SU-DHL-6 (cell line): ENCODE data around the gene RANBP17.

ENCODE experiments used
- H2AFZ ChIP-seq: fragments of 200-600 bp; sonication (generic); 2 replicates; pipeline ENCODE4 v1.6.1; 2014; ENCODE audit warnings: low read depth, mild to moderate bottlenecking, moderate library complexity, mixed read lengths, antibody characterized with exemption, low read length; ENCODE audit not compliant: severe bottlenecking
- H3F3A ChIP-seq: fragments of 200-600 bp; shearing (Covaris generic); 2 replicates; pipeline ENCODE4 v1.6.0; 2016; ENCODE audit warnings: antibody characterized with exemption, mild to moderate bottlenecking; ENCODE audit not compliant: insufficient read depth
- H3K27ac ChIP-seq: fragments of 200-600 bp; sonication (generic); 2 replicates; pipeline ENCODE4 v1.5.1; 2016; ENCODE audit warnings: low read depth, mild to moderate bottlenecking, low read length, moderate library complexity, mixed read lengths
- H3K27me3 ChIP-seq: fragments of 200-600 bp; sonication (generic), shearing (Covaris generic); 2 replicates; pipeline ENCODE4 v1.6.0; 2014; ENCODE audit warnings: mild to moderate bottlenecking, low read length
- H3K36me3 ChIP-seq: fragments of 200-600 bp; sonication (generic); 2 replicates; pipeline ENCODE4 v1.6.1; 2014; ENCODE audit warnings: mild to moderate bottlenecking, low read length, mixed read lengths
- H3K4me2 ChIP-seq: fragments of 300-600, 200-600 bp; shearing (Covaris generic), sonication (generic); 2 replicates; pipeline ENCODE4 v1.6.0; 2014; ENCODE audit warnings: low read length, low read depth, mild to moderate bottlenecking; ENCODE audit not compliant: poor library complexity, severe bottlenecking
- H3K4me3 ChIP-seq: fragments of 200-600 bp; sonication (generic); 2 replicates; pipeline ENCODE4 v1.5.1; 2014; ENCODE audit warnings: antibody characterized with exemption, low read length, mild to moderate bottlenecking, mixed read lengths; ENCODE audit not compliant: insufficient read depth, poor library complexity, severe bottlenecking
- H3K79me2 ChIP-seq: fragments of 200-600 bp; sonication (generic); 2 replicates; pipeline ENCODE4 v1.6.1; 2014; ENCODE audit warnings: mild to moderate bottlenecking, low read length, moderate library complexity; ENCODE audit not compliant: insufficient read depth
- H3K9ac ChIP-seq: fragments of 200-600 bp; sonication (generic); 2 replicates; pipeline ENCODE4 v1.7.0; 2014; ENCODE audit warnings: mild to moderate bottlenecking, low read length
- H3K9me2 ChIP-seq: fragments of 200-600 bp; sonication (generic); replicated peaks from 2 replicates; pipeline ENCODE4 v1.6.1; 2014; ENCODE audit warnings: low read length; ENCODE audit not compliant: insufficient read depth
- H3K9me3 ChIP-seq: fragments of 200-600 bp; sonication (generic); 2 replicates; pipeline ENCODE4 v1.6.1; 2014; ENCODE audit warnings: low read length, mixed read lengths; ENCODE audit not compliant: insufficient read depth
- H4K20me1 ChIP-seq: fragments of 200-600 bp; sonication (generic); 2 replicates; pipeline ENCODE4 v1.6.1; 2014; ENCODE audit warnings: low read depth, mild to moderate bottlenecking, antibody characterized with exemption, low read length, moderate library complexity, mixed read lengths
- CTCF ChIP-seq: fragments of 200-600 bp; sonication (generic); IDR thresholded peaks from one replicate; pipeline ENCODE4 v1.5.1; 2017; ENCODE audit warnings: antibody characterized with exemption, mild to moderate bottlenecking, low read length, moderate library complexity; ENCODE audit not compliant: insufficient read depth, poor library complexity, severe bottlenecking
- EZH2phosphoT487 ChIP-seq: fragments of 200-600 bp; sonication (generic), shearing (Covaris generic); conservative IDR thresholded peaks from 2 replicates; pipeline ENCODE4 v1.6.1; 2018; ENCODE audit warnings: mild to moderate bottlenecking, antibody characterized with exemption, low read length, moderate library complexity, mixed read lengths

The RANBP17 gene

GRCh38 chr5:171102877-171103610 lies 241.2 kb downstream of the RANBP17 start:
- H4K20me1 ChIP-seq = no peaks in the 10 kb centered on the region
- H3K9me2 ChIP-seq = no peaks in the 10 kb centered on the region
- no peak overlapping the region for H3K4me3 ChIP-seq
- H3K27ac ChIP-seq = no peak overlapping the region
- H3K9me3 ChIP-seq = no peaks in the 10 kb centered on the region
- H3K27me3 ChIP-seq = no peaks in the 10 kb centered on the region
- no peaks in the 10 kb centered on the region for H3F3A ChIP-seq
- no peaks in the 10 kb centered on the region for H3K79me2 ChIP-seq
- no peak overlapping the region for H3K4me2 ChIP-seq
- TF ChIP-seq CTCF (no peak), EZH2phosphoT487 (no peak)
- H2AFZ ChIP-seq = no peak overlapping the region
- no peak overlapping the region for H3K9ac ChIP-seq
- no peaks in the 10 kb centered on the region for H3K36me3 ChIP-seq

GRCh38 chr5:171107669-171108068 lies 245.9 kb downstream of the RANBP17 start:
- Histone ChIP-seq H3F3A (no peaks in the 10 kb centered on the region), H3K36me3 (no peaks in the 10 kb centered on the region), H2AFZ (no peak overlapping the region), H3K4me2 (no peak overlapping the region), H3K9me2 (no peaks in the 10 kb centered on the region), H3K27me3 (no peaks in the 10 kb centered on the region), H3K79me2 (no peaks in the 10 kb centered on the region), H3K4me3 (no peak overlapping the region), H3K9ac (no peak overlapping the region), H4K20me1 (no peaks in the 10 kb centered on the region), H3K27ac (no peak overlapping the region), H3K9me3 (no peaks in the 10 kb centered on the region)
- TF ChIP-seq EZH2phosphoT487 (no peak), CTCF (no peak)

- Histone ChIP-seq H3K9ac (no peak overlapping the region), H2AFZ (no peak overlapping the region), H3K27ac (no peak overlapping the region), H3K4me3 (no peak overlapping the region), H3K9me3 (no peaks in the 10 kb centered on the region), H3K27me3 (no peaks in the 10 kb centered on the region), H3K4me2 (no peak overlapping the region), H4K20me1 (no peaks in the 10 kb centered on the region), H3F3A (no peaks in the 10 kb centered on the region), H3K9me2 (no peaks in the 10 kb centered on the region), H3K79me2 (no peaks in the 10 kb centered on the region), H3K36me3 (no peaks in the 10 kb centered on the region)
- TF ChIP-seq EZH2phosphoT487 (no peak), CTCF (no peak)
These were observed 253.7 kb downstream of the RANBP17 start for GRCh38 chr5:171115519-171115918.
